ENCODE data around the gene ECE2. TPM values are rescaled to one million over a fixed set of nuclear protein-coding genes. Genes with fewer than 3 reads are reported as not detected.

The ECE2 gene
- polyA plus RNA-seq, 2 of the 4 experiments (the other 2 are of a cell fraction): not detected

DNA sequence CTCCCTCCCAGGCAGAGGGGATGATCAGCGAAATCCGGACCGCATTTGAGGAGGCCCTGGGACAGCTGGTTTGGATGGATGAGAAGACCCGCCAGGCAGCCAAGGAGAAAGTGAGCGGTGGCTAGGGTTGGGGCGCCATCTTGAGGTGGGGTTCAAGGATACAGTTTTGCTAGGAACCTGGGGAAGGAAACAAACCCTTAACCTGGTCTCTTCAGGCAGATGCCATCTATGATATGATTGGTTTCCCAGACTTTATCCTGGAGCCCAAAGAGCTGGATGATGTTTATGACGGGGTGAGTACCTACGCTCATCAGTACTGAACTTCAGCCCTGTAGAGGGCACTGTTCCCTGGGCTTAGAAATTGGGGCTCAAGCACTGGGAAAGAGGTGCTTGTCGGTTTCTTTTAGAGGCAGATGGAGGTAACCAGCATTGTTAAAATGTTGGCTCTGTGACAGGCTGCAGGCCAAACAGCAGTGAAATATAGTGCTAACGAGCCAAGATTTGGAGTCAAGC lies 13.7 kb downstream of the ECE2 start:
- no peak overlapping the region for H3K4me2 ChIP-seq
- no peaks in the 10 kb centered on the region for H3K4me1 ChIP-seq
- TF ChIP-seq FOSL2 (IDR thresholded peaks at IDR 0.05): no peak
- no peak for TF ChIP-seq FOSL2 (CRISPR knock-in tag; IDR thresholded peaks at IDR 0.05)
- no peak for TF ChIP-seq ZFP36 (IDR thresholded peaks at IDR 0.05; ENCODE audit: borderline replicate concordance, partially characterized antibody)
- TF ChIP-seq PHF8 (IDR thresholded peaks at IDR 0.05; ENCODE audit: borderline replicate concordance, low read depth): no peak
- peak; percentile 36; the same call in 1 of the 3 replicates for TF ChIP-seq SMC3 (IDR thresholded peaks at IDR 0.05)
- no peak for TF ChIP-seq RARB (CRISPR knock-in tag; IDR thresholded peaks at IDR 0.05)
- no peak for TF ChIP-seq ESRRA (IDR thresholded peaks at IDR 0.05; ENCODE audit: borderline replicate concordance, low read length)
- TF ChIP-seq CEBPB (IDR thresholded peaks at IDR 0.05): no peak
- TF ChIP-seq, protein P1, sequence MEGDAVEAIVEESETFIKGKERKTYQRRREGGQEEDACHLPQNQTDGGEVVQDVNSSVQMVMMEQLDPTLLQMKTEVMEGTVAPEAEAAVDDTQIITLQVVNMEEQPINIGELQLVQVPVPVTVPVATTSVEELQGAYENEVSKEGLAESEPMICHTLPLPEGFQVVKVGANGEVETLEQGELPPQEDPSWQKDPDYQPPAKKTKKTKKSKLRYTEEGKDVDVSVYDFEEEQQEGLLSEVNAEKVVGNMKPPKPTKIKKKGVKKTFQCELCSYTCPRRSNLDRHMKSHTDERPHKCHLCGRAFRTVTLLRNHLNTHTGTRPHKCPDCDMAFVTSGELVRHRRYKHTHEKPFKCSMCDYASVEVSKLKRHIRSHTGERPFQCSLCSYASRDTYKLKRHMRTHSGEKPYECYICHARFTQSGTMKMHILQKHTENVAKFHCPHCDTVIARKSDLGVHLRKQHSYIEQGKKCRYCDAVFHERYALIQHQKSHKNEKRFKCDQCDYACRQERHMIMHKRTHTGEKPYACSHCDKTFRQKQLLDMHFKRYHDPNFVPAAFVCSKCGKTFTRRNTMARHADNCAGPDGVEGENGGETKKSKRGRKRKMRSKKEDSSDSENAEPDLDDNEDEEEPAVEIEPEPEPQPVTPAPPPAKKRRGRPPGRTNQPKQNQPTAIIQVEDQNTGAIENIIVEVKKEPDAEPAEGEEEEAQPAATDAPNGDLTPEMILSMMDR (IDR thresholded peaks at IDR 0.05): peak; percentile 71
- TF ChIP-seq HOXB13 (CRISPR knock-in tag; IDR thresholded peaks at IDR 0.05; ENCODE audit: low read depth): no peak
- TF ChIP-seq BHLHE40 (IDR thresholded peaks at IDR 0.05; ENCODE audit: low read depth, low read length): no peak
- TF ChIP-seq RAD21 (conservative IDR thresholded peaks at IDR 0.05 in 1 of 2, IDR thresholded peaks at IDR 0.05 in 1 of 2): peak; percentile 79 to 88
- no peak for TF ChIP-seq POLR2AphosphoS2 (conservative IDR thresholded peaks at IDR 0.05; ENCODE audit: low read length)
- 12% methylated on average over 10 of the region's 10 CpGs for WGBS (ENCODE audit: missing lambda C conversion rate)
- CTCF ChIA-PET: interaction anchor here (0.5 to 1.8 kb wide), 25 partner anchors 8 to 404 kb away, joined by 3 to 11 read pairs (median 3); partner anchors contain the start of genes EEF1AKMT4, HTR3C and VWA5B2
- POLR2A ChIA-PET: no interaction called here
- DNase-seq (ENCODE audit: low read depth in 1 of 2, low spot score in 1 of 2) (peak; percentile 66 to 74), FAIRE-seq (no peak), ATAC-seq (peak; percentile 78 to 88; a peak in 5 of 6 replicates)
- no peaks in the 10 kb centered on the region for H3K9me3 ChIP-seq
- H3K4me3 ChIP-seq: no peak overlapping the region
- no peak overlapping the region for H3K27ac ChIP-seq

DNA sequence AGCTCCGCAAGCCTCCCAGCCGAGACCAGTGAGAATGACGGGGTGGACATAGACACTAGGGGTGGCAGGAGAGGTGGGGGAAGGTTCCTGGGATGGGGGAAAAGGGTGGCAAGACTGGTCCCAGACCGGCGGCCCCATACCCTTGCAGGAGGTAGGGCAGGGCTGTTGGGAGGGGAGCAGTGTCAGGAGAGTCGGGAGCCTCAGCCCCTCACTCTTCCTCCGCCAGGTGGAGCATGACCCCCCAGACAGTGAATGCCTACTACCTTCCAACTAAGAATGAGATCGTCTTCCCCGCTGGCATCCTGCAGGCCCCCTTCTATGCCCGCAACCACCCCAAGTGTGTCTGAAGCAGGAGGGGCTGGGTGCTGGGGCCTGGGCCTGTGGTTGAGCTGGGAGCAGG lies 14.5 kb downstream of the ECE2 start:
- FAIRE-seq (no peak), DNase-seq (ENCODE audit: low read depth in 1 of 2, low spot score in 1 of 2) (no peak), ATAC-seq (no peak)
- CTCF ChIA-PET: interaction anchor here (0.5 to 1.8 kb wide), 7 partner anchors 93 to 462 kb away, joined by 3 to 7 read pairs (median 3); no protein-coding TSS in a partner anchor
- H3K4me1 ChIP-seq: no peaks in the 10 kb centered on the region
- 75% methylated on average over 8 of the region's 10 CpGs for WGBS (ENCODE audit: missing lambda C conversion rate)
- H3K4me2 ChIP-seq: no peak overlapping the region
- no peak overlapping the region for H3K27ac ChIP-seq
- POLR2A ChIA-PET: no interaction called here
- H3K4me3 ChIP-seq: no peak overlapping the region
- TF ChIP-seq EHF (CRISPR knock-in tag; IDR thresholded peaks at IDR 0.05) (no peak), HOXB5 (CRISPR knock-in tag; IDR thresholded peaks at IDR 0.05) (no peak), MAZ (IDR thresholded peaks at IDR 0.05; ENCODE audit: borderline replicate concordance, low read depth, low read length) (no peak), HES2 (IDR thresholded peaks at IDR 0.05) (no peak), NFE2L2 (conservative IDR thresholded peaks at IDR 0.05; ENCODE audit: low read length) (no peak), EP300 (IDR thresholded peaks at IDR 0.05) (no peak), JUN (IDR thresholded peaks at IDR 0.05) (no peak), KDM1A (IDR thresholded peaks at IDR 0.05; ENCODE audit: low read depth) (no peak), TFCP2L1 (CRISPR knock-in tag; IDR thresholded peaks at IDR 0.05) (no peak), RARB (CRISPR knock-in tag; IDR thresholded peaks at IDR 0.05) (no peak), RAD21 (conservative IDR thresholded peaks at IDR 0.05 in 1 of 2, IDR thresholded peaks at IDR 0.05 in 1 of 2) (no peak), RCOR1 (IDR thresholded peaks at IDR 0.05; ENCODE audit: low read depth, low read length) (no peak), RNF2 (IDR thresholded peaks at IDR 0.05; ENCODE audit: borderline replicate concordance, low read depth) (no peak), CHD2 (IDR thresholded peaks at IDR 0.05; ENCODE audit: low read length, partially characterized antibody) (no peak), KDM5A (IDR thresholded peaks at IDR 0.05) (no peak), POLR2AphosphoS2 (conservative IDR thresholded peaks at IDR 0.05; ENCODE audit: low read length) (no peak)
- TF ChIP-seq, protein P2, sequence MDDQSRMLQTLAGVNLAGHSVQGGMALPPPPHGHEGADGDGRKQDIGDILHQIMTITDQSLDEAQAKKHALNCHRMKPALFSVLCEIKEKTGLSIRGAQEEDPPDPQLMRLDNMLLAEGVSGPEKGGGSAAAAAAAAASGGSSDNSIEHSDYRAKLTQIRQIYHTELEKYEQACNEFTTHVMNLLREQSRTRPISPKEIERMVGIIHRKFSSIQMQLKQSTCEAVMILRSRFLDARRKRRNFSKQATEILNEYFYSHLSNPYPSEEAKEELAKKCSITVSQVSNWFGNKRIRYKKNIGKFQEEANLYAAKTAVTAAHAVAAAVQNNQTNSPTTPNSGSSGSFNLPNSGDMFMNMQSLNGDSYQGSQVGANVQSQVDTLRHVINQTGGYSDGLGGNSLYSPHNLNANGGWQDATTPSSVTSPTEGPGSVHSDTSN (IDR thresholded peaks at IDR 0.05): no peak
- TF ChIP-seq, protein P3, sequence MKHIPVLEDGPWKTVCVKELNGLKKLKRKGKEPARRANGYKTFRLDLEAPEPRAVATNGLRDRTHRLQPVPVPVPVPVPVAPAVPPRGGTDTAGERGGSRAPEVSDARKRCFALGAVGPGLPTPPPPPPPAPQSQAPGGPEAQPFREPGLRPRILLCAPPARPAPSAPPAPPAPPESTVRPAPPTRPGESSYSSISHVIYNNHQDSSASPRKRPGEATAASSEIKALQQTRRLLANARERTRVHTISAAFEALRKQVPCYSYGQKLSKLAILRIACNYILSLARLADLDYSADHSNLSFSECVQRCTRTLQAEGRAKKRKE (CRISPR knock-in tag; IDR thresholded peaks at IDR 0.05; ENCODE audit: low read depth): no peak
- no peaks in the 10 kb centered on the region for H3K9me3 ChIP-seq

All from A549 (cell line).